Measurements from ENCODE around the gene FICD. TPM values are rescaled to one million over a fixed set of nuclear protein-coding genes. Genes with fewer than 3 reads are reported as not detected.

FICD gene
- total and polyA plus RNA-seq, 12 donors: 2.7 to 77.5 (median 13.0) TPM

- DNase-seq: no peak
These were observed 36.4 kb upstream of the FICD start for GRCh38 chr12:108478611-108479206.

GRCh38 chr12:108479364-108480070 is 35.6 kb upstream of the FICD start:
- intact Hi-C loops (cut with DNase I): no loop called here

More at GRCh38 chr12:108478611-108479206, 36.4 kb upstream of the FICD start:
- no peak overlapping the region for H3K4me3 ChIP-seq
- no peaks in the 10 kb centered on the region for H3K4me1 ChIP-seq (replicated peaks in 1 of 2)
- H3K9me3 ChIP-seq (replicated peaks in 1 of 3): no peaks in the 10 kb centered on the region
- no peak overlapping the region for H3K27ac ChIP-seq
- TF ChIP-seq POLR2A (IDR thresholded peaks at IDR 0.05) (no peak), CTCF (IDR thresholded peaks at IDR 0.05) (no peak)
- H3K36me3 ChIP-seq (replicated peaks in 1 of 2): no peaks in the 10 kb centered on the region
- no peaks in the 10 kb centered on the region for H3K27me3 ChIP-seq
- intact Hi-C loops (cut with DNase I): no loop called here
- 55 to 66% (median 56%) methylated on average over 8 of the region's 8 CpGs for WGBS, 4 donors

GRCh38 chr12:108482717-108483212 is 32.3 kb upstream of the FICD start:
- H3K4me1 ChIP-seq (replicated peaks in 1 of 2): no peaks in the 10 kb centered on the region
- DNase-seq: no peak
- no peak overlapping the region for H3K4me3 ChIP-seq
- H3K9me3 ChIP-seq (replicated peaks in 1 of 3): no peaks in the 10 kb centered on the region
- H3K27me3 ChIP-seq: no peaks in the 10 kb centered on the region
- H3K36me3 ChIP-seq (replicated peaks in 1 of 2): no peaks in the 10 kb centered on the region
- WGBS, 4 donors: 49 to 59% (median 53%) methylated on average over 9 to 11 of the region's 11 CpGs
- intact Hi-C loops (cut with DNase I): no loop called here
- no peak overlapping the region for H3K27ac ChIP-seq
- TF ChIP-seq POLR2A (IDR thresholded peaks at IDR 0.05): no peak
- TF ChIP-seq CTCF (IDR thresholded peaks at IDR 0.05): no peak

More at GRCh38 chr12:108479364-108480070, 35.6 kb upstream of the FICD start:
- H3K27ac ChIP-seq: no peak overlapping the region
- no peaks in the 10 kb centered on the region for H3K36me3 ChIP-seq (replicated peaks in 1 of 2)
- no peak overlapping the region for H3K4me3 ChIP-seq
- no peaks in the 10 kb centered on the region for H3K4me1 ChIP-seq (replicated peaks in 1 of 2)
- no peaks in the 10 kb centered on the region for H3K27me3 ChIP-seq
- WGBS, 4 donors: 55 to 72% (median 69%) methylated on average over 4 to 6 of the region's 6 CpGs
- no peaks in the 10 kb centered on the region for H3K9me3 ChIP-seq (replicated peaks in 1 of 3)
- TF ChIP-seq CTCF (IDR thresholded peaks at IDR 0.05) (no peak), POLR2A (IDR thresholded peaks at IDR 0.05) (no peak)
- no peak for DNase-seq

- no peaks in the 10 kb centered on the region for H3K9me3 ChIP-seq (replicated peaks in 1 of 3)
- no peak for TF ChIP-seq CTCF (IDR thresholded peaks at IDR 0.05)
- no peak for TF ChIP-seq POLR2A (IDR thresholded peaks at IDR 0.05)
- no peak for DNase-seq
- H3K27me3 ChIP-seq: no peaks in the 10 kb centered on the region
- no peaks in the 10 kb centered on the region for H3K4me1 ChIP-seq (replicated peaks in 1 of 2)
- 61 to 70% (median 62%) methylated on average over 6 of the region's 6 CpGs for WGBS, 4 donors
- H3K4me3 ChIP-seq: no peak overlapping the region
- no peaks in the 10 kb centered on the region for H3K36me3 ChIP-seq (replicated peaks in 1 of 2)
- intact Hi-C loops (cut with DNase I): no loop called here
- no peak overlapping the region for H3K27ac ChIP-seq
These were observed 31.6 kb upstream of the FICD start for GRCh38 chr12:108483213-108484059.
